ENCODE measurements around the gene FCN2.

DNA sequence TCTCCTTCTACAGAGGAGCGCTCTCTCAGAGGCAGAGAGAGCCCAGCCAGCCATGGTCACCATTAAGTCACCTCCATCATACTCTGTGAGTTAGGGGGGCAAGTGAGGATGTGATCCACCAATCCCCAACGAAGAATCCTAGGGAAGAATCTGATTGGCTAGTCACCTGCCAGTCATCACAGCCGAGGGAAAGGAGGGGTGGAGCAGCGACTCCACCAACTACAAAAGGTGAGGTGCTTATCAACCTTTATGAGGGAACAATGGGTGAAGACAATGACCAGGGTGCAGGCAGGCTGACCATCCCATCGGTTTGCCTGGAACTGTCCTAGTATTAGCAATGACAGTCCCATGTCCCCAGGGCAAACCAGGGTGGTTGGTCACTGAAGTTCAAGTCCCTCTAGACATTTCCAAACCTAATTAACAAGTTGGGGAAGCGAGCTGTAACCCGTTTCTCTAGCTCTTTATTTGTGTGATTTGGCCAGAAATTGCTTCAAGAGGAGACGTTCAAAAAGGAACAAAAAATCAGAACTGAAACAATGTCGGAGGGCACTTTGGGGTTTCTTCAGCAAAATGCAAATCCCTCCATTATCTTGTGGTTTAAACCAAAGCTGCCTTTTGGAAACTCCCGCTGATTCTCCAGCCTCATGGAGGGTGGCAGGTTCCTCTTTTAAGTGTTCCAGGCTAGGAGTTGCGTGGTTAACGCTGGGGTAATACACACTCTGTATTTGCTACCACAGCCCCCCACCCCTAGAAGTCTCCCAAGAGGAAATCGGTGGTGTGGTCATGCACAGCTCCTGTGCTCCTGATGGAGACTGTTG lies 55.9 kb downstream of the FCN2 start:
- TF ChIP-seq CTCF (optimal IDR thresholded peaks at IDR 0.05 in 1 of 3, IDR thresholded peaks at IDR 0.05 in 1 of 3, conservative IDR thresholded peaks at IDR 0.05 in 1 of 3; ENCODE audit: extremely low read depth in 1 of 3, insufficient read depth in 2 of 3, low read length in 3 of 3) (no peak), EZH2 (IDR thresholded peaks at IDR 0.05; ENCODE audit: low read length) (no peak)

Data from keratinocyte (primary cell).